Prostate gland (tissue), 2 donors: Measurements from ENCODE around the gene OR6V1.

Experiments used
- CTCF ChIP-seq, 4 experiments: fragments of 200-600 bp in 2 of 4; fragments of 450-650 bp in 2 of 4; sonication (generic) in 2 of 4; IDR thresholded peaks; 1 replicate in 3 of 4; 2 replicates in 1 of 4; pipeline ENCODE4 v1.5.1; 2016 to 2019; ENCODE audit warnings: antibody characterized with exemption in 4 of 4, mild to moderate bottlenecking in 2 of 4, moderate library complexity in 2 of 4
- POLR2A ChIP-seq: fragments of 450-650 bp; IDR thresholded peaks from one replicate; pipeline ENCODE4 v1.6.1; 2016; ENCODE audit warnings: antibody characterized with exemption, mild to moderate bottlenecking
- POLR2AphosphoS5 ChIP-seq: sonication (generic); formaldehyde crosslinking; IDR thresholded peaks from one replicate; pipeline ENCODE4 v1.6.1; 2017; ENCODE audit warnings: antibody characterized with exemption

GRCh38 chr7:143052041-143052440, at the start of gene OR6V1:
- no peak for TF ChIP-seq CTCF (IDR thresholded peaks at IDR 0.05)
- TF ChIP-seq POLR2AphosphoS5: no peak
- TF ChIP-seq POLR2A: no peak
